Loucy (cell line): ENCODE results near the gene FEN1.

Source experiments
- H2AFZ ChIP-seq: fragments of 200-600 bp; sonication (generic); 2 replicates; pipeline ENCODE4 v1.6.0; 2016; ENCODE audit warnings: antibody characterized with exemption, mild to moderate bottlenecking, low read length, moderate library complexity
- H3F3A ChIP-seq: fragments of 200-600 bp; 2 replicates; pipeline ENCODE4 v1.6.0; 2016; ENCODE audit warnings: antibody characterized with exemption, low read depth, mild to moderate bottlenecking
- H3K27me3 ChIP-seq: fragments of 200-600 bp; sonication (generic); 2 replicates; pipeline ENCODE4 v1.6.1; 2014; ENCODE audit warnings: low read length, mild to moderate bottlenecking; ENCODE audit not compliant: insufficient read depth, poor library complexity, severe bottlenecking
- H3K36me3 ChIP-seq: fragments of 200-600 bp; sonication (generic); 2 replicates; pipeline ENCODE4 v1.6.1; 2016; ENCODE audit warnings: low read length; ENCODE audit not compliant: insufficient read depth
- H3K4me1 ChIP-seq: fragments of 200-600 bp; sonication (generic); 2 replicates; pipeline ENCODE4 v1.5.1; 2014; ENCODE audit warnings: low read length, mild to moderate bottlenecking; ENCODE audit not compliant: insufficient read depth, poor library complexity, severe bottlenecking
- H3K4me2 ChIP-seq: fragments of 200-600 bp; sonication (generic); 2 replicates; pipeline ENCODE4 v1.6.0; 2014; ENCODE audit warnings: antibody characterized with exemption, low read length, low read depth, mild to moderate bottlenecking; ENCODE audit not compliant: poor library complexity, severe bottlenecking
- H3K4me3 ChIP-seq: fragments of 200-600 bp; sonication (generic); 2 replicates; pipeline ENCODE4 v1.5.1; 2014; ENCODE audit warnings: low read length, mild to moderate bottlenecking, mixed read lengths; ENCODE audit not compliant: poor library complexity, severe bottlenecking
- H3K79me2 ChIP-seq: fragments of 200-600 bp; sonication (generic); 2 replicates; pipeline ENCODE4 v1.6.1; 2014; ENCODE audit warnings: low read length; ENCODE audit not compliant: insufficient read depth
- H3K9ac ChIP-seq: fragments of 200-600 bp; sonication (generic); 2 replicates; pipeline ENCODE4 v1.6.0; 2014; ENCODE audit warnings: mild to moderate bottlenecking, low read depth, low read length, moderate library complexity; ENCODE audit not compliant: poor library complexity, severe bottlenecking
- H3K9me2 ChIP-seq: fragments of 200-600 bp; sonication (generic); replicated peaks from 2 replicates; pipeline ENCODE4 v1.6.1; 2016; ENCODE audit warnings: low read depth, low read length, mixed read lengths
- H3K9me3 ChIP-seq: fragments of 200-600 bp; sonication (generic); 2 replicates; pipeline ENCODE4 v1.6.1; 2014; ENCODE audit warnings: mild to moderate bottlenecking, antibody characterized with exemption, low read length, low read depth; ENCODE audit not compliant: insufficient read depth
- H4K20me1 ChIP-seq: fragments of 200-600 bp; sonication (generic); 2 replicates; pipeline ENCODE4 v1.6.0; 2014; ENCODE audit warnings: antibody characterized with exemption, low read length, mild to moderate bottlenecking; ENCODE audit not compliant: insufficient read depth, poor library complexity, severe bottlenecking
- EZH2phosphoT487 ChIP-seq: fragments of 200-600 bp; IDR thresholded peaks from 2 replicates; pipeline ENCODE4 v1.6.1; 2018; ENCODE audit warnings: antibody characterized with exemption, mild to moderate bottlenecking, moderate library complexity, borderline replicate concordance
- TF ChIP-seq, protein P1 (sequence below): fragments of 200-600 bp; sonication (generic); conservative IDR thresholded peaks from 2 replicates; pipeline ENCODE4 v1.5.1; 2014; ENCODE audit warnings: mild to moderate bottlenecking, antibody characterized with exemption, low read length

FEN1 gene

DNA sequence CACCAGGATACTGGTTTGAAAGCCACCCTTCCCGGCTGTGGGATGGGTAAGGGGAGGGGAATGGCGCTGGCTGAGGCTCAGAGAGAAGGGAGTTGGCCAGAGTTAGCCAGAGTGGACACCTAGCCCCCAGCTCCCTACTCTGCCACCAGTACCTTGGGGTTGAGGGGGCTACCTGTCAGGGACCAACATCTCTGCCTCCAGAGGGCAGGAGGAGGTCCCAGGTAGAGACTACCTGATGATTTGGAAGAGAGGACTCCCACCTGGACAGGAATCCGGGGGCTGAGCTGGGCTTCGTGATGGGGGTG, 36.6 kb upstream of the FEN1 start:
- H3K27me3 ChIP-seq, result no peaks in the 10 kb centered on the region
- H3K4me1 ChIP-seq, result peaks cover 19% of the 10 kb centered on the region
- peak overlapping the region; percentile 52 for H3K4me3 ChIP-seq
- no peaks in the 10 kb centered on the region for H3F3A ChIP-seq
- no peaks in the 10 kb centered on the region for H3K79me2 ChIP-seq
- no peaks in the 10 kb centered on the region for H4K20me1 ChIP-seq
- peak overlapping the region; percentile 82 for H3K4me2 ChIP-seq
- no peaks in the 10 kb centered on the region for H3K36me3 ChIP-seq
- H3K9me3 ChIP-seq, result no peaks in the 10 kb centered on the region
- peak overlapping the region; percentile 53; the same call in 1 of the 2 replicates for H2AFZ ChIP-seq
- TF ChIP-seq, protein P1, sequence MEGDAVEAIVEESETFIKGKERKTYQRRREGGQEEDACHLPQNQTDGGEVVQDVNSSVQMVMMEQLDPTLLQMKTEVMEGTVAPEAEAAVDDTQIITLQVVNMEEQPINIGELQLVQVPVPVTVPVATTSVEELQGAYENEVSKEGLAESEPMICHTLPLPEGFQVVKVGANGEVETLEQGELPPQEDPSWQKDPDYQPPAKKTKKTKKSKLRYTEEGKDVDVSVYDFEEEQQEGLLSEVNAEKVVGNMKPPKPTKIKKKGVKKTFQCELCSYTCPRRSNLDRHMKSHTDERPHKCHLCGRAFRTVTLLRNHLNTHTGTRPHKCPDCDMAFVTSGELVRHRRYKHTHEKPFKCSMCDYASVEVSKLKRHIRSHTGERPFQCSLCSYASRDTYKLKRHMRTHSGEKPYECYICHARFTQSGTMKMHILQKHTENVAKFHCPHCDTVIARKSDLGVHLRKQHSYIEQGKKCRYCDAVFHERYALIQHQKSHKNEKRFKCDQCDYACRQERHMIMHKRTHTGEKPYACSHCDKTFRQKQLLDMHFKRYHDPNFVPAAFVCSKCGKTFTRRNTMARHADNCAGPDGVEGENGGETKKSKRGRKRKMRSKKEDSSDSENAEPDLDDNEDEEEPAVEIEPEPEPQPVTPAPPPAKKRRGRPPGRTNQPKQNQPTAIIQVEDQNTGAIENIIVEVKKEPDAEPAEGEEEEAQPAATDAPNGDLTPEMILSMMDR, result no peak
- TF ChIP-seq EZH2phosphoT487, result no peak
- no peaks in the 10 kb centered on the region for H3K9me2 ChIP-seq
- H3K9ac ChIP-seq, result peak overlapping the region; percentile 76

DNA sequence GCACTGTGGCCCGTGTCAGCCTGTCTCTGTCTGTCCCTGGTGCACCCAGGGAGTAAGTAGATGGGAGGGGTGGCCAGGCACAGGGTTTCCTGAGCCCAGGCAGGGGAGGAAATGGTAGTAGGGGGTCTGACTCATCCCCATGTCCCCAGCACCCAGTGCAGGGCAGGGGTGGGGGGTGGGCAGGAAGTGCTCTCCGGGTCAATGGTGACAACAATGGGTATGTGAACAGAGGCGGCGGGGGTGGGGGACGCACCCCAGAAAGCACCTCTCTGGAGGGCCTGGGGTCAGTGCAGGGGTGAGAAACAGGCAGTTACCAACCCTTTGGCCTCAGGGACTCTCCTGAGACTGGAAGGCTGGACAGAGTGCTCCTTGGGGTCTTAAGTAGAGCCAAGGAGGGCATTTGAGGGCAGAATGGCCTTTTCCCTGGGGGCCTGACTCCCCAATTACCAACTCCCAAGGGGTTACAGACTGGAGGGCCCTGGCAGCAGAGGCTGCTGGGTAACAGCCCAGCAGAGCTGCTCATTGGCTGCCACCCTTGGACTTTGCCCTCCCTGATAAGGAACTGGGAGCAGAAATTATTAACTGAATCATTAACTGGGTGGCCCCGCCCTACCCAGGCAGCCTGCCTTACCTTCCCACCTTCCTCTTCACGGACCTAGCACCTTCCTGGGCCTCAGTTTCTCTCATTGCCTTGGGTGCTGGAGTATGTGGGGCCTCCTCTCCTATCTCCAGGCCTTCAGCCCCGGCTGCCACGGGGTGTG, 36.1 kb upstream of the FEN1 start:
- Histone ChIP-seq H4K20me1 (no peaks in the 10 kb centered on the region), H2AFZ (peak overlapping the region; percentile 53), H3K79me2 (no peaks in the 10 kb centered on the region), H3K27me3 (no peaks in the 10 kb centered on the region), H3K4me3 (peak overlapping the region; percentile 52), H3K36me3 (no peaks in the 10 kb centered on the region), H3F3A (no peaks in the 10 kb centered on the region), H3K9me3 (no peaks in the 10 kb centered on the region), H3K4me2 (peak overlapping the region; percentile 82), H3K9ac (peak overlapping the region; percentile 76), H3K9me2 (no peaks in the 10 kb centered on the region), H3K4me1 (peaks cover 19% of the 10 kb centered on the region)
- TF ChIP-seq EZH2phosphoT487, result no peak
- TF ChIP-seq, protein P1, result no peak

DNA sequence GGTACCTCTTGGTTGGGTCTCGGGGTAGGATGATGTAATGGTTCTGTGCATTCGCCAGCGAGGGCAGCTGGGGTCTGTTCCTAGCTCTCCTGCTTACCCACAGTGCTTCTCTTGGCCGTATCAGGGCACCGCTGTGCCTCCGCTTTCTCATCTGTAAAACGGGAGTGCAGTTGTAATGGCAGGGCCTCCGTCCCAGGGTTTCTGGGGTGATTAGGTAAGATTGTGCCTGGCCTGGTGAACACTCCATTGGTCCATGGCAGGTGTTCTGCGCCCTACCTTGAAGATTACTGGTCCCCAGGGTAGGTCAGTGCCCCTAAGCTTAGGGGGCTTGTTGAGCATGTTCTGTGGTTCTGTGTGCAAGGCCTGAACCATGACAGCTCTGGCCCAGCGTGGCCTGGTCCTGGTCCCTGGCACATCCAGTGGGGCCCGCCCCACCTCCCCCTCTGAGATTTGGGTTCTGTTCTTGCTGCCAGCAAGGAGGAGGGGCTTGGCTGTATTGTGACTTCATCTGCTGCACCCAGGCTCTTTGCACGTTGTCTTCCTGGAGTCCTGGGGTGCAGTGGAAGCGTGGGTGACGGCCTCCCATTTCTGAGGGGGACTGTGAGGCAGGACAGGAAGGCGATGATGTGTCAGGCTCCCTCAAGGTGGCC, 35.4 kb upstream of the FEN1 start:
- H3K4me3 ChIP-seq, result peak overlapping the region; percentile 52
- peaks cover 19% of the 10 kb centered on the region for H3K4me1 ChIP-seq
- no peaks in the 10 kb centered on the region for H3K9me2 ChIP-seq
- H2AFZ ChIP-seq, result peak overlapping the region; percentile 53; the same call in 1 of the 2 replicates
- no peaks in the 10 kb centered on the region for H3K27me3 ChIP-seq
- no peaks in the 10 kb centered on the region for H4K20me1 ChIP-seq
- H3K79me2 ChIP-seq, result no peaks in the 10 kb centered on the region
- H3K9me3 ChIP-seq, result no peaks in the 10 kb centered on the region
- H3F3A ChIP-seq, result no peaks in the 10 kb centered on the region
- no peaks in the 10 kb centered on the region for H3K36me3 ChIP-seq
- peak overlapping the region; percentile 76 for H3K9ac ChIP-seq
- peak overlapping the region; percentile 82 for H3K4me2 ChIP-seq
- no peak for TF ChIP-seq EZH2phosphoT487
- TF ChIP-seq, protein P1, result no peak
